HL-60 (cell line): ENCODE data around the gene DCPS.

Experiments
- CTCF ChIP-seq: IDR thresholded peaks from one replicate; pipeline ENCODE4 v1.5.1; 2011; ENCODE audit warnings: low read length, control low read depth, inconsistent platforms; ENCODE audit not compliant: insufficient read depth
- GABPA ChIP-seq: IDR thresholded peaks from 2 replicates; pipeline ENCODE4 v1.6.1; 2012; ENCODE audit warnings: low read depth
- POLR2AphosphoS5 ChIP-seq: IDR thresholded peaks from 2 replicates; pipeline ENCODE4 v1.6.1; 2012; ENCODE audit warnings: low read depth

GRCh38 chr11:126267650-126268049 lies 36.2 kb upstream of the DCPS start:
- TF ChIP-seq CTCF (no peak), GABPA (no peak), POLR2AphosphoS5 (no peak)
